Measurements from ENCODE around the gene TMIE.

Gene TMIE

GRCh38 chr3:46665763-46666452 lies 35.3 kb upstream of the TMIE start:
- no peak overlapping the region for H3K4me3 Mint-ChIP-seq
- no peaks in the 10 kb centered on the region for H3K36me3 Mint-ChIP-seq
- H3K9me3 Mint-ChIP-seq (ENCODE audit: low read depth): no peaks in the 10 kb centered on the region
- H3K27ac Mint-ChIP-seq: no peak overlapping the region
- H3K4me1 Mint-ChIP-seq (ENCODE audit: low read depth): no peaks in the 10 kb centered on the region
- no peaks in the 10 kb centered on the region for H3K27me3 Mint-ChIP-seq

DNA sequence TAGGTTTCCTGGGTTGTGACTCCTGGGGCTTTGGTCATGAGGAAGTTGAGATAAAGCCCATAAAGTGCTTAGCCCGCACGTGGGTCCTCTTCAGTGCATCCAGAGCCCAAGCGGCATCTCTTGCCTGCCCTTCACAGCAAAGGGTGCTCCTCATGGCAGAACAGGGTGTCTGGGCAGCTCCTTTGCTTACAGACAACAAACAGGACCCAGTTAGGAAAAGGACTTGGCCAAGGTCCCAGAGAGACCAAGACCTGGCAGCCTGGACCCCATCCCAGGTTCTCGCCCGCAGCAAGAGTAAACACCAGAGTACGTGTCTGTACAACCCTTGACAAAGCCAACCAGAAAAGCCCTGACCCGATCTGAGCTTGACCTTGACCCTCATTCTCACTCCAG lies 34.7 kb upstream of the TMIE start:
- no peaks in the 10 kb centered on the region for H3K36me3 Mint-ChIP-seq
- H3K27me3 Mint-ChIP-seq: no peaks in the 10 kb centered on the region
- no peaks in the 10 kb centered on the region for H3K9me3 Mint-ChIP-seq (ENCODE audit: low read depth)
- H3K4me3 Mint-ChIP-seq: no peak overlapping the region
- H3K27ac Mint-ChIP-seq: no peak overlapping the region
- H3K4me1 Mint-ChIP-seq (ENCODE audit: low read depth): no peaks in the 10 kb centered on the region

DNA sequence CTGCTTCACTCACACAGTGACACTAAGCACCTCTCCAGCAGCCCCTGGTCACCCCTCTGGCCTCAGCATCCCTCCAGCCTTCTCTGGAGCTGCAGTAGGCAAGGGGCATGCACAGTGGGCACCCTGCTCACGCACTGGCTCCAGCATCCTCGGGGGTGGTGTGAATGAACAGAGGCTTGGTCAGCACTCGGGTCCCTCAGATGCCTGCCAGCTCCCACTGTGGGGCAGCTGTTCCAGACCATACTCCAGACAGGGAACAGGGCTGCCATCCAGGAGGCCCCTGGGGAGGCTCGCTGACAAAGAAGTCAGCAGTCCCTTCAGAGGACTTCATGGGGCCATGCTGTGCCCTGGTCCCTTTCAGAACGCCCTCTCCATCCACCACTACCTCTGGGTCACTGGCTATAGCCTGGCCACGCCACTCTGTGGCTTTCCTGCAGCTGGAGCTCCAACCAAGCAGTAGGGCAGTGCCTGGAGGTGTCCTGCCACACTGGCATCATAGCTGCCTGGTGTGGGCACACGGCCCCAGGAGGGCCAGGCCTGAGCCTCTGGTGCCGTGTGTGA lies 34.1 kb upstream of the TMIE start:
- H3K27me3 Mint-ChIP-seq: no peaks in the 10 kb centered on the region
- no peaks in the 10 kb centered on the region for H3K9me3 Mint-ChIP-seq (ENCODE audit: low read depth)
- no peaks in the 10 kb centered on the region for H3K4me1 Mint-ChIP-seq (ENCODE audit: low read depth)
- no peak overlapping the region for H3K4me3 Mint-ChIP-seq
- no peak overlapping the region for H3K27ac Mint-ChIP-seq
- H3K36me3 Mint-ChIP-seq: no peaks in the 10 kb centered on the region

DNA sequence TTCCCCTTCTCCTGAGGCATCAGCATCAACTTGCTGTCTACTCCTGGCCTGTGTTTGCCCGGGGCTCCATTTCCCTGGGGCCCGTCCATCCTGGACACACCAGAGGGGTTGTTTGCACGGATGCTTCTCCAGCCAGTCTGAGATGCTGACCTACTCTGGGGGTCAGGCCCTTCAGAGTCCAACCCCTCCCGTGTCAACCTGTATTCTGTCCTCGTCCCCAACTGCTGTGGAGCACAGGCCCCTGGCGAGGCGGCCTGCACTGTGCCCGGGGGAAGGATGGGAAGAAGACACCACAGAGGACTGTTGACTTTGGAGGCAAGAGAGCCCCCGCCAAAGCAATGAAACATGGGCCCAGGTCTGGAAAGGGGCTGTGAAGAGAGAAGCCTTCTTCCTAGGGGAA lies 33.5 kb upstream of the TMIE start:
- Mint-ChIP-seq H3K27me3 (no peaks in the 10 kb centered on the region), H3K27ac (no peak overlapping the region), H3K36me3 (no peaks in the 10 kb centered on the region), H3K4me1 (ENCODE audit: low read depth) (no peaks in the 10 kb centered on the region), H3K4me3 (no peak overlapping the region), H3K9me3 (ENCODE audit: low read depth) (no peaks in the 10 kb centered on the region)

GRCh38 chr3:46668116-46668515 lies 33.1 kb upstream of the TMIE start:
- Mint-ChIP-seq H3K27ac (no peak overlapping the region), H3K9me3 (ENCODE audit: low read depth) (no peaks in the 10 kb centered on the region)

DNA sequence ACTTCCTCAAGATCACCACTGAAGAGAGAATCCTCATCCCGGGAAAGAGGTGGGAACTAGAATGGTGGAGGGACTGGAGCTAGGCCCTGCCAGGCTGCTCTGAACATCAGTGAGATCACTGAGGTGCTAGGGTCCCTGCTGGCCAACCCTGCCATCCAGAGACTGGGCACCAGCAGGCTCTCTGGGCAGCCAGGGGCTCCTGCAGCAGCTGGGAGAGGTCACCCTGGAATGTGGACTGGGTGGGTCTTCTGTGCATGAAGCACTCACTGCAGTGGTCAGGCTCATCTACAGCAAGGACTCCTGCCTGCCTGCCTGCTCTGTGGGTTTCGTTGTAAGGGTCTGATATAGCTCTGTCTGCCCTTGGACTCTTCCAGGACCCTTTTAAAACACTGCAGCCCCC lies 32.6 kb upstream of the TMIE start:
- Mint-ChIP-seq H3K4me3 (no peak overlapping the region), H3K27me3 (no peaks in the 10 kb centered on the region), H3K27ac (no peak overlapping the region), H3K9me3 (ENCODE audit: low read depth) (no peaks in the 10 kb centered on the region), H3K4me1 (ENCODE audit: low read depth) (no peaks in the 10 kb centered on the region), H3K36me3 (no peaks in the 10 kb centered on the region)

More at GRCh38 chr3:46668116-46668515, 33.1 kb upstream of the TMIE start:
- no peaks in the 10 kb centered on the region for H3K4me1 Mint-ChIP-seq (ENCODE audit: low read depth)
- H3K4me3 Mint-ChIP-seq: no peak overlapping the region
- no peaks in the 10 kb centered on the region for H3K27me3 Mint-ChIP-seq
- no peaks in the 10 kb centered on the region for H3K36me3 Mint-ChIP-seq

- Mint-ChIP-seq H3K4me1 (ENCODE audit: low read depth) (no peaks in the 10 kb centered on the region), H3K4me3 (no peak overlapping the region), H3K27me3 (no peaks in the 10 kb centered on the region), H3K36me3 (peaks cover 2% of the 10 kb centered on the region), H3K27ac (no peak overlapping the region), H3K9me3 (ENCODE audit: low read depth) (no peaks in the 10 kb centered on the region)
These were observed 31.8 kb upstream of the TMIE start for GRCh38 chr3:46669191-46669999.

DNA sequence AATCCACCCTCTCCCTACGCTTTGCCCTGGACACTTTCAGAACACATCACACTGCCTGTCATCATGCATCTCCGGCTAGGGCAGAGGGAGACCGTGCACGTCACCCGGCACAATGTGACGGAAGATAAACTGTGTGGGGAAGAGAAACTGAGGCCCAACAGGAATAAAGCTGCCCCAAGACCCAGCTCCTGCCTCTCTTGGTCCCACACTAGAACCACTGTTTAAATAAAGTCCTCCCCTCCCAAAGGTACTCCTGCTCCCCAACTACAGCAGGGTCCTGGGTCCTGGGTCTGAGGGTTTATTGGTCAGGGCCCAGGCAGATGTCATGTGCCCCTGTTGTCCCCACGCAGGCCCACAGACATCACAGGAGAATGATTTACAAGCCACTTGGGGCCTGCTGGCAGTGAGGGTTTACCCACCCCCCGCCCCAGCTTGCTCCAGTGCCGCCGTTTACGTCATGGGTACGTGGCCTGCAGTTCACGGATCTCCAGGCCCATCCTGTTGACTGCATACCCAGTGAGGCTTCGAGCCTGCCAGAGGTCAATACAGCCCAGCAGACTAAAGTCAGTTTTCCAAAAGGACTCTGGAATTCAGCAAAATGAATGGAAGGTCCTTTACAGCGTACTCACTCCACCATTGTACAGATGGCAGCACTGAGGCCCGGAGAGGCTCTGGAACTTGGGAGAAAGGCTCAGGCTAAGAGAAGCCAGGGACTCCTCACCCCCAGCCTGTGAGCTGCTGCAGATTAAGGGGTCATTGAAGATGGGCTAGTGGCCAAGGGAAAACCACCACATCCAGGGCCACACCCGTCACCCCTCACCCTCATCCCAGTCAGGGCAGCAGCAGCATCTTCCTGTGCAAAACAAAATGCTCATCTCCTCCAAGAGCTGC lies 30.9 kb upstream of the TMIE start:
- no peak overlapping the region for H3K27ac Mint-ChIP-seq
- H3K9me3 Mint-ChIP-seq (ENCODE audit: low read depth): no peaks in the 10 kb centered on the region
- peaks cover 3% of the 10 kb centered on the region for H3K36me3 Mint-ChIP-seq
- no peaks in the 10 kb centered on the region for H3K4me1 Mint-ChIP-seq (ENCODE audit: low read depth)
- H3K4me3 Mint-ChIP-seq: no peak overlapping the region
- no peaks in the 10 kb centered on the region for H3K27me3 Mint-ChIP-seq

DNA sequence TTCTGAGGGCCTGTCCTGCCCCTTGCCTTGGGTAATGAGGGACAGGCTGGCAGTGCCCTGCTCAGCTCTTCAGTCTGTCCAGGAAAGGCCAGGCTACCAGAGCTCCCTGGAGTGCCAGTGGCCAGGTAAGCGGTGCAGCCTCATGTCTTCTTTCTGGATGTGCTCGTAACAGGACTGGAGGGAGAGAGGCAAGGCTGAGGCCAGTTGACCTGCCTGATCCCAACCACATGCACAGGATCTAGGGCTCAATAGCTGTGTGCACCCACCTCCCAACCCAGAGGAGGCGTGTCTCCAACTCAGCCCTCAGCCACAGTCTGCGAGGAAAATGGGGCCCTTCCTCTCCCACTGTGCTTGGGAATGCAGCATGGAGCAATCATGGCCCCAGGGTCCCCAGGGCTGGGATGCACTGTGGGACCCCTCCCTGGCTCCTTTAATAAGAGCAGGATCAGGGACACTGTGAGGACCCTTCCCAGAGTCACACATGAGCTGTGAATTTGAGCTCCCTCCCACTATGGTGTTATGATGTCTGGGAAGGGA lies 30.2 kb upstream of the TMIE start:
- Mint-ChIP-seq H3K27ac (no peak overlapping the region), H3K4me1 (ENCODE audit: low read depth) (no peaks in the 10 kb centered on the region), H3K36me3 (peaks cover 3% of the 10 kb centered on the region), H3K27me3 (no peaks in the 10 kb centered on the region), H3K9me3 (ENCODE audit: low read depth) (no peaks in the 10 kb centered on the region), H3K4me3 (no peak overlapping the region)

DNA sequence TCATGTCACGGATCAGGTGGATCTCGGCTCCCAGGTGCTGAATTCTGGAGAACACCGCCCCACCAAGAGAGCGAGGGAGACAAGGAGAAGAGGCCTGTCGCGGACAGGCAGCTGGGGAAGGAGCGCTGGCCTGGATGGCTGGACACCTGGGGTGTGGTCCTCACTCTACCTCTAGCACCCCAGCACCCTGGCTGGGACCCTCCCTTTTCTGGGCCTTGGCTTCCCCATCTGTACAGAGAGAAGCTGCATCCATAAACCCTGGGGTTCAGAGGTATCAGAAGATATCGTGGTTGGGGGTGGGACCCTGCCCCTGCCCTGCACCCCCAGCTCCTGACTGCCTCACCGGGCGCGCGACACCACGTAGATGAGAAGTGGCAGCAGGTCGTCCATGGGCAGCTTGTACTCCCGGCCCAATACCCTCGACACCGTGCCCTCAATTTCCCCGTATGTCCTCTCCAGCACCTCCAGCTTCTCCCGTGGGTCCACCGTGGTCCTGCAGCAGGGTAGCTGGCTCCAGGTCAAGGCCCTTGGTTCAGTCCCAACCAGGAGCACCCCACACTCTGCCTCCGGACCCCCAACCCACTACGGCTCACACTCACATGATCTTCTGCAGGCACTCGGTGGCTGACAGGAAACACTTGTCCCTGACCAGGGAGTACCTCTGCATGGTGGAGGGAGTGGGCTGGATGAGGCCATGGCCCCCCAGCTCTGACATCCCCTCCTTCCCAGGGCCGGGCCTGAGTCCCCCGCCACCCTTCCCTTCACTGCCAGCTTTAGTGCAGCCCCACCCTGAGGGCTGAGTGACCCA lies 29.4 kb upstream of the TMIE start:
- no peaks in the 10 kb centered on the region for H3K4me1 Mint-ChIP-seq (ENCODE audit: low read depth)
- no peaks in the 10 kb centered on the region for H3K27me3 Mint-ChIP-seq
- no peak overlapping the region for H3K4me3 Mint-ChIP-seq
- no peak overlapping the region for H3K27ac Mint-ChIP-seq
- no peaks in the 10 kb centered on the region for H3K9me3 Mint-ChIP-seq (ENCODE audit: low read depth)
- H3K36me3 Mint-ChIP-seq: peaks cover 3% of the 10 kb centered on the region

DNA sequence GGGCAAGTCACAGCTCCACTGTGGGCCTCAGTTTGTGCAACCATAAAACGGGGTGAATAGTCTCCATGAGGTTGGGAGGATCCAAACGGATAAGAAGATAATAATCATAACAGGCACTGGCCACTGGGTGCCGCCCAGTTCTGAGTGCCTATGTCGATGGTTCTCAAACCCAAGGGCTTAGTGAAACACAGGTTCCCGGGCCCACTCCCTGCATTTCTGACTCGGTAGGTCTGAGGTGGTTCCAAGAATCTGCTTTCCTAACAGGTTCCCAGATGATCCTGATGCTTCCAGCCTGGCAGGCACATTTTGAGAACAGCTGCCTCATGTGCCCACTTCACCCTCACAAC lies 28.9 kb upstream of the TMIE start:
- no peaks in the 10 kb centered on the region for H3K4me1 Mint-ChIP-seq (ENCODE audit: low read depth)
- no peak overlapping the region for H3K4me3 Mint-ChIP-seq
- H3K9me3 Mint-ChIP-seq (ENCODE audit: low read depth): no peaks in the 10 kb centered on the region
- H3K27me3 Mint-ChIP-seq: no peaks in the 10 kb centered on the region
- H3K27ac Mint-ChIP-seq: no peak overlapping the region
- peaks cover 3% of the 10 kb centered on the region for H3K36me3 Mint-ChIP-seq

DNA sequence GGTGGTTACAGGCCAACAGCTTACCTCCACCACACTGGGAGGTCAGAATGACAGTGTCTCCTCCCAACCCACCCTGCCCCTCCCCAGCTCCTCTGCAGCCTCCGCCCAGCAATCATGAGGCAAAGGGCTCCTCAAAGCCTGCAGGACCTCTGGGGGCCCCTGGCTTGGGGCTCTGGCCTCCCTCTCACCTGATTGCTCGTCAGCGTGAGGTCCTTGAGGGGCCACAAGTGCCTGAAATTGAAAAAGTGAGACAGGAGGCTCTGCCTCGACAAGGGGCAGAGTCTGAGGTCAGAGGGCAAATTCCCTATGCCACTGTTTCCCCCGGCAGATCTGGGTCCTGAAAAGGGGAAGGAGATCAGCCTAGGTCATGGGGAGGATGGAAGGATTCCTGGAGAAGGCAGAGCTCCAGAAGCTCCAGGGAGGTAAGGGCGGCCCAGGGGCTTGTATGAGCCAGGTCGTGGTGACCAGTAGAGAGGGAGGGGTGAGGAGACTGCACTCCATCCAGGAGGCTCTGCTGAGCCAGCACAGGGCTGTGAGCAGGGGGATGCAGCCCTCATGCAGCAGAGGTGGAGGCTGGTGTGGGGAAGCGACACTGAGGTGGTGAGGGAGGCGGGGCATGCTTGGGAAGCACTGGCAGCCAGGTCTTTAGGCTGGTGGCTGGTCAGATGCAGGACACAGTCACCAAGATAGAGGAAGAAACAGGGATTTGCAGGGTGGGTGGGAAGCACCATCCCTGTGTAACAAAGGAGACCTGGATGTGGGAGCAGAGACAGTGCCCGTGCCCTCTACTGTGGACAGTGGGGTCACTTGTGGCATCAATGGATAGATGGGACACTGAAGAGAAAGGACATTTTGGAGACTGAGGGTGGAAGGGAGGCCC lies 27.8 kb upstream of the TMIE start:
- no peaks in the 10 kb centered on the region for H3K4me1 Mint-ChIP-seq (ENCODE audit: low read depth)
- H3K36me3 Mint-ChIP-seq: peaks cover 3% of the 10 kb centered on the region
- no peaks in the 10 kb centered on the region for H3K27me3 Mint-ChIP-seq
- no peak overlapping the region for H3K27ac Mint-ChIP-seq
- no peaks in the 10 kb centered on the region for H3K9me3 Mint-ChIP-seq (ENCODE audit: low read depth)
- no peak overlapping the region for H3K4me3 Mint-ChIP-seq

DNA sequence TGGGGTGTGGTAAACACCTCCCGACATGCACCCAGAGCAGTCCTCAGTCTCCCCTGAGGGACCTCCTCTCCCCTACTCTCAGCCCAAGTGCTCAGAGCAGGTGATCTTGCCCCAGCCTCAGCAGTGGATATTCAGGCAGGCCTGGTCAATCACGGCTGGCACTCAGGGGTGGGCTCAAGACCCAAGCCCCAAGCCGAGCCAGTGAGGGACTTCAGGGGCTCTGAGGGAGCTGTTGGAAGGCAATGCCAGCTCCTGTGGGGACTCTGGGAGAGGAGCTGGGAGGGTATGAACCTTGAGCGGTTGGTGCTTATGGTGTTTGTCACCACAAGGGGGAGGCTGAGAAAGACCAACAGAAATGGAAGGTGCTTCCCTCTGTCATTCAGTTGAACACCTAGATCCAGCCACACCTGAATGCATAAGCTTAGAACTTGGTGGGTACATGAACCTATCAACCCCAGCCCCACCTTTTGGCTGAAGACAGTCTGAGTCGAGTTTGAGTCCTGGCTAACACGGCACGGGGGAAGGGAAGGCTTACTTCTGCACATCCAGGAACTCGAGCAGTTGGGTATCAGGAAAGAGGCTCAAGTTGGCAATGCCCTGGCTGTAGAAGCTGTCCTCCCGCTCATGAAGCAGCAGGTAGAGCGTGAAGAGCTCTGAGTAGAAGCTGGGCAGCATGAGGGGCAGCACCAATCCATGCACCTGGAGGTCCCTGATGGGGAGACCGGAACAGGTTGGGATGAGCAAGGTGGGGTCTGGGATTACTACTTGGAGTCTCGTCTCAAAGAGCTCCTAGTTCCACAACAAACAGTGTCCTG lies 27.0 kb upstream of the TMIE start:
- H3K4me1 Mint-ChIP-seq (ENCODE audit: low read depth): no peaks in the 10 kb centered on the region
- no peak overlapping the region for H3K4me3 Mint-ChIP-seq
- no peaks in the 10 kb centered on the region for H3K27me3 Mint-ChIP-seq
- H3K36me3 Mint-ChIP-seq: peaks cover 3% of the 10 kb centered on the region
- no peaks in the 10 kb centered on the region for H3K9me3 Mint-ChIP-seq (ENCODE audit: low read depth)
- no peak overlapping the region for H3K27ac Mint-ChIP-seq

Measured in activated naive CD8-positive, alpha-beta T cell (primary cell).